Panc1 (cell line): Measurements from ENCODE around the gene DYRK3. TPM values are rescaled to one million over a fixed set of nuclear protein-coding genes. Genes with fewer than 3 reads are reported as not detected.

Experiments
- ATAC-seq: fragments of 200-7000 bp; cut with Tn5 transposase; 2 replicates; pipeline ENCODE4 v1.9.1; 2020; ENCODE audit warnings: mild to moderate bottlenecking, moderate library complexity
- BruUV-seq: library from RNA; stranded (reverse); fragments of 400-500 nt; replicated peaks from 2 replicates; lab custom pipeline; 2021; lab: Mats Ljungman, UMichigan
- CTCF ChIA-PET: fragments of 300-600 bp; sonication (Branson Sonifier 250); formaldehyde crosslinking; loops from one replicate; lab custom pipeline; 2022; ENCODE audit warnings: antibody characterized with exemption; lab: Charles Lee
- POLR2A ChIA-PET: fragments of 300-600 bp; sonication (Branson Sonifier 250); formaldehyde crosslinking; loops from one replicate; lab custom pipeline; 2022; ENCODE audit warnings: antibody characterized with exemption; lab: Charles Lee
- DNase-seq: peaks from one replicate; pipeline ENCODE4 v3.0.0-alpha.2; 2010; ENCODE audit warnings: low read depth, low spot score
- H3K27ac ChIP-seq: 2 replicates; pipeline ENCODE4 v1.5.1; 2011; ENCODE audit warnings: mild to moderate bottlenecking, low read length, inconsistent platforms
- H3K27me3 ChIP-seq: fragments of 200-500 bp; sonication (Bioruptor generic); 2 replicates; pipeline ENCODE4 v1.6.0; 2014; ENCODE audit warnings: low read length, inconsistent platforms; ENCODE audit not compliant: control insufficient read depth, insufficient read depth
- H3K36me3 ChIP-seq: fragments of 200-500 bp; sonication (Bioruptor generic); 2 replicates; pipeline ENCODE4 v1.5.1; 2014; ENCODE audit warnings: inconsistent platforms, mild to moderate bottlenecking, low read length, moderate library complexity; ENCODE audit not compliant: control insufficient read depth, insufficient read depth
- H3K4me1 ChIP-seq: 2 replicates; pipeline ENCODE4 v1.5.1; 2011; ENCODE audit warnings: inconsistent platforms, mild to moderate bottlenecking, low read length, moderate library complexity; ENCODE audit not compliant: control insufficient read depth, insufficient read depth
- H3K4me3 ChIP-seq, 2 experiments: 2 replicates each; pipeline ENCODE4 v1.5.1; 2011 to 2012; ENCODE audit warnings: low read depth in 2 of 2, low read length in 2 of 2, mild to moderate bottlenecking in 2 of 2, inconsistent platforms in 1 of 2, moderate library complexity in 1 of 2
- H3K9me3 ChIP-seq: fragments of 200-500 bp; sonication (Bioruptor generic); 2 replicates; pipeline ENCODE4 v1.5.1; 2014; ENCODE audit warnings: low read depth, mild to moderate bottlenecking, inconsistent platforms, low read length, moderate library complexity; ENCODE audit not compliant: control insufficient read depth, insufficient read depth
- CTCF ChIP-seq: fragments of 450-650 bp; IDR thresholded peaks from 2 replicates; pipeline ENCODE4 v1.5.1; 2017; ENCODE audit warnings: mild to moderate bottlenecking
- POLR2AphosphoS5 ChIP-seq: IDR thresholded peaks from 2 replicates; pipeline ENCODE4 v1.6.1; 2012; ENCODE audit warnings: mild to moderate bottlenecking, low read depth, low read length, moderate library complexity
- REST ChIP-seq, 2 experiments: IDR thresholded peaks; 2 replicates each; pipeline ENCODE4 v1.6.1; 2011 to 2012; ENCODE audit warnings: low read depth in 2 of 2, control low read depth in 1 of 2, low read length in 1 of 2, mild to moderate bottlenecking in 1 of 2, moderate library complexity in 1 of 2; ENCODE audit not compliant: insufficient read depth in 1 of 2
- SIN3A ChIP-seq: IDR thresholded peaks from 2 replicates; pipeline ENCODE4 v1.6.1; 2012; ENCODE audit warnings: low read depth, mild to moderate bottlenecking, low read length, moderate library complexity, borderline replicate concordance; ENCODE audit not compliant: insufficient read depth
- TCF7L2 ChIP-seq: IDR thresholded peaks from 2 replicates; pipeline ENCODE4 v1.6.1; 2011; ENCODE audit warnings: mild to moderate bottlenecking, low read depth, low read length, inconsistent platforms
- in situ Hi-C: cut with HindIII; loops from 2 replicates; pipeline ENCODE4 v1.10.0; 2016; ENCODE audit warnings: low sequenced_read_pairs, low pct_unique_long_range_greater_than_20kb
- intact Hi-C: fragments of 100-400 bp; cut with micrococcal nuclease; formaldehyde crosslinking; loops from one replicate; pipeline ENCODE4 v1.10.0; 2022; ENCODE audit not compliant: unreplicated experiment
- total RNA-seq: library from RNA; stranded (reverse); gene quantifications from one replicate; pipeline ENCODE4 v1.2.1, GENCODE V29; 2021; ENCODE audit not compliant: unreplicated experiment

The DYRK3 gene
- total RNA-seq, 1 experiment from 2014 or later = 12.0 TPM

GRCh38 chr1:206666031-206666561 is 30.8 kb downstream of the DYRK3 start:
- Histone ChIP-seq H3K27me3 (peaks cover 11% of the 10 kb centered on the region; the same call in 1 of the 2 replicates), H3K9me3 (no peaks in the 10 kb centered on the region), H3K4me3 (no peak overlapping the region), H3K36me3 (no peaks in the 10 kb centered on the region), H3K27ac (no peak overlapping the region), H3K4me1 (no peaks in the 10 kb centered on the region)
- intact Hi-C loops (no loop called here), in situ Hi-C loops (no loop called here)
- ChIA-PET POLR2A (interaction anchor here (0.6 kb wide), 1 partner anchor 39 kb away, joined by 7 read pairs; no protein-coding TSS in a partner anchor), CTCF (interaction anchor here (0.6 to 4.1 kb wide), 2 partner anchors 32 to 74 kb away, joined by 4 to 32 read pairs; partner anchors contain the start of gene DYRK3)
- no peak for ATAC-seq
- no peak for DNase-seq
- BruUV-seq = no TSS peak
- TF ChIP-seq TCF7L2 (no peak), POLR2AphosphoS5 (no peak), CTCF (no peak), SIN3A (no peak), REST (IDR thresholded peaks at IDR 0.05; ENCODE audit: insufficient read depth in 1 of 2, low read depth in 2 of 2, low read length in 1 of 2) (no peak)

GRCh38 chr1:206666954-206667665 is 31.8 kb downstream of the DYRK3 start:
- in situ Hi-C loops = no loop called here
- peaks cover 11% of the 10 kb centered on the region; the same call in 1 of the 2 replicates for H3K27me3 ChIP-seq
- H3K36me3 ChIP-seq = no peaks in the 10 kb centered on the region
- no peak overlapping the region for H3K4me3 ChIP-seq
- intact Hi-C loops = no loop called here
- BruUV-seq = no TSS peak
- TF ChIP-seq TCF7L2 (no peak), SIN3A (no peak), POLR2AphosphoS5 (no peak), CTCF (no peak), REST (IDR thresholded peaks at IDR 0.05; ENCODE audit: insufficient read depth in 1 of 2, low read depth in 2 of 2, low read length in 1 of 2) (no peak)
- H3K9me3 ChIP-seq = no peaks in the 10 kb centered on the region
- DNase-seq (no peak), ATAC-seq (no peak)
- no peaks in the 10 kb centered on the region for H3K4me1 ChIP-seq
- ChIA-PET CTCF (no interaction called here), POLR2A (no interaction called here)
- no peak overlapping the region for H3K27ac ChIP-seq
